LNCAP (cell line): ENCODE results near the gene UBE2Q1.

Source experiments
- CTCF ChIP-seq: fragments of 450-650 bp; IDR thresholded peaks from 2 replicates; pipeline ENCODE4 v1.5.1; 2017; ENCODE audit warnings: mild to moderate bottlenecking

The UBE2Q1 gene

GRCh38 chr1:154529308-154529707, 29.2 kb downstream of the UBE2Q1 start:
- TF ChIP-seq CTCF = no peak

GRCh38 chr1:154527192-154527591, 31.3 kb downstream of the UBE2Q1 start:
- TF ChIP-seq CTCF = no peak

- no peak for TF ChIP-seq CTCF
Observed at GRCh38 chr1:154524881-154525280, 33.6 kb downstream of the UBE2Q1 start.

GRCh38 chr1:154521695-154522094, 36.8 kb downstream of the UBE2Q1 start:
- TF ChIP-seq CTCF = no peak

- TF ChIP-seq CTCF = no peak
Observed at GRCh38 chr1:154520333-154520732, 38.1 kb downstream of the UBE2Q1 start.

GRCh38 chr1:154519591-154519991, 38.9 kb downstream of the UBE2Q1 start:
- TF ChIP-seq CTCF = no peak

- no peak for TF ChIP-seq CTCF
Observed at GRCh38 chr1:154517661-154518060, 40.8 kb downstream of the UBE2Q1 start.

GRCh38 chr1:154514066-154514553, 44.4 kb downstream of the UBE2Q1 start:
- no peak for TF ChIP-seq CTCF
